ENCODE measurements around the gene KDM4C.

The KDM4C gene

GRCh38 chr9:7089406-7090193, 331.8 kb downstream of the KDM4C start:
- H3K9me2 ChIP-seq (ENCODE audit: low read depth, low read length), result no peaks in the 10 kb centered on the region

GRCh38 chr9:7093040-7093439, 335.3 kb downstream of the KDM4C start:
- no peaks in the 10 kb centered on the region for H3K9me3 ChIP-seq (ENCODE audit: low read length)
- TF ChIP-seq CTCF (IDR thresholded peaks at IDR 0.05; ENCODE audit: low read length) (no peak), EZH2 (IDR thresholded peaks at IDR 0.05; ENCODE audit: borderline replicate concordance, low read length) (no peak)
- no peaks in the 10 kb centered on the region for H3K36me3 ChIP-seq (ENCODE audit: insufficient read depth, low read length)
- no peak overlapping the region for H2AFZ ChIP-seq (ENCODE audit: low read length)
- no peak overlapping the region for H3K9ac ChIP-seq (ENCODE audit: low read length)
- no peak overlapping the region for H3K4me2 ChIP-seq (ENCODE audit: low read length)
- no peaks in the 10 kb centered on the region for H3K9me2 ChIP-seq (ENCODE audit: low read depth, low read length)
- H4K20me1 ChIP-seq (ENCODE audit: insufficient read depth, low read length), result no peaks in the 10 kb centered on the region
- no peak overlapping the region for H3K4me3 ChIP-seq (ENCODE audit: low read depth, low read length, poor library complexity, severe bottlenecking)
- H3K27ac ChIP-seq (ENCODE audit: low read depth, low read length, poor library complexity, severe bottlenecking), result no peak overlapping the region
- no peaks in the 10 kb centered on the region for H3F3A ChIP-seq (ENCODE audit: insufficient read depth, low read length)
- peaks cover 12% of the 10 kb centered on the region for H3K4me1 ChIP-seq (ENCODE audit: insufficient read depth, low read length, severe bottlenecking)
- no peaks in the 10 kb centered on the region for H3K79me2 ChIP-seq (ENCODE audit: insufficient read depth, low read length)
- H3K27me3 ChIP-seq (ENCODE audit: insufficient read depth, low read length), result no peaks in the 10 kb centered on the region

More at GRCh38 chr9:7089406-7090193, 331.8 kb downstream of the KDM4C start:
- H3K79me2 ChIP-seq (ENCODE audit: insufficient read depth, low read length), result no peaks in the 10 kb centered on the region
- H3F3A ChIP-seq (ENCODE audit: insufficient read depth, low read length), result no peaks in the 10 kb centered on the region
- no peaks in the 10 kb centered on the region for H3K27me3 ChIP-seq (ENCODE audit: insufficient read depth, low read length)
- H3K4me1 ChIP-seq (ENCODE audit: insufficient read depth, low read length, severe bottlenecking), result peaks cover 4% of the 10 kb centered on the region
- H3K9ac ChIP-seq (ENCODE audit: low read length), result no peak overlapping the region
- TF ChIP-seq EZH2 (IDR thresholded peaks at IDR 0.05; ENCODE audit: borderline replicate concordance, low read length) (no peak), CTCF (IDR thresholded peaks at IDR 0.05; ENCODE audit: low read length) (no peak)
- no peak overlapping the region for H3K4me2 ChIP-seq (ENCODE audit: low read length)
- no peaks in the 10 kb centered on the region for H3K36me3 ChIP-seq (ENCODE audit: insufficient read depth, low read length)
- no peaks in the 10 kb centered on the region for H3K9me3 ChIP-seq (ENCODE audit: low read length)
- no peak overlapping the region for H3K4me3 ChIP-seq (ENCODE audit: low read depth, low read length, poor library complexity, severe bottlenecking)
- no peak overlapping the region for H3K27ac ChIP-seq (ENCODE audit: low read depth, low read length, poor library complexity, severe bottlenecking)
- H4K20me1 ChIP-seq (ENCODE audit: insufficient read depth, low read length), result no peaks in the 10 kb centered on the region
- H2AFZ ChIP-seq (ENCODE audit: low read length), result no peak overlapping the region

- no peaks in the 10 kb centered on the region for H4K20me1 ChIP-seq (ENCODE audit: insufficient read depth, low read length)
- TF ChIP-seq EZH2 (IDR thresholded peaks at IDR 0.05; ENCODE audit: borderline replicate concordance, low read length) (no peak), CTCF (IDR thresholded peaks at IDR 0.05; ENCODE audit: low read length) (no peak)
- peaks cover 12% of the 10 kb centered on the region for H3K4me1 ChIP-seq (ENCODE audit: insufficient read depth, low read length, severe bottlenecking)
- no peaks in the 10 kb centered on the region for H3K79me2 ChIP-seq (ENCODE audit: insufficient read depth, low read length)
- H3K9me3 ChIP-seq (ENCODE audit: low read length), result 0 out of 2 replicates have a peak, but pooled peaks cover 3% of the 10 kb centered on the region
- no peaks in the 10 kb centered on the region for H3K9me2 ChIP-seq (ENCODE audit: low read depth, low read length)
- H3K27ac ChIP-seq (ENCODE audit: low read depth, low read length, poor library complexity, severe bottlenecking), result no peak overlapping the region
- no peak overlapping the region for H3K4me3 ChIP-seq (ENCODE audit: low read depth, low read length, poor library complexity, severe bottlenecking)
- no peak overlapping the region for H2AFZ ChIP-seq (ENCODE audit: low read length)
- H3K36me3 ChIP-seq (ENCODE audit: insufficient read depth, low read length), result no peaks in the 10 kb centered on the region
- no peak overlapping the region for H3K4me2 ChIP-seq (ENCODE audit: low read length)
- no peaks in the 10 kb centered on the region for H3K27me3 ChIP-seq (ENCODE audit: insufficient read depth, low read length)
- H3K9ac ChIP-seq (ENCODE audit: low read length), result no peak overlapping the region
- no peaks in the 10 kb centered on the region for H3F3A ChIP-seq (ENCODE audit: insufficient read depth, low read length)
These were observed 336.3 kb downstream of the KDM4C start for GRCh38 chr9:7094052-7094451.
